Fibroblast of skin of right quadriceps (primary cell): ENCODE data around the gene RNF215.

Experiments used
- DNase-seq: peaks from one replicate; pipeline ENCODE4 v3.0.0-alpha.2; 2013

The RNF215 gene

DNA sequence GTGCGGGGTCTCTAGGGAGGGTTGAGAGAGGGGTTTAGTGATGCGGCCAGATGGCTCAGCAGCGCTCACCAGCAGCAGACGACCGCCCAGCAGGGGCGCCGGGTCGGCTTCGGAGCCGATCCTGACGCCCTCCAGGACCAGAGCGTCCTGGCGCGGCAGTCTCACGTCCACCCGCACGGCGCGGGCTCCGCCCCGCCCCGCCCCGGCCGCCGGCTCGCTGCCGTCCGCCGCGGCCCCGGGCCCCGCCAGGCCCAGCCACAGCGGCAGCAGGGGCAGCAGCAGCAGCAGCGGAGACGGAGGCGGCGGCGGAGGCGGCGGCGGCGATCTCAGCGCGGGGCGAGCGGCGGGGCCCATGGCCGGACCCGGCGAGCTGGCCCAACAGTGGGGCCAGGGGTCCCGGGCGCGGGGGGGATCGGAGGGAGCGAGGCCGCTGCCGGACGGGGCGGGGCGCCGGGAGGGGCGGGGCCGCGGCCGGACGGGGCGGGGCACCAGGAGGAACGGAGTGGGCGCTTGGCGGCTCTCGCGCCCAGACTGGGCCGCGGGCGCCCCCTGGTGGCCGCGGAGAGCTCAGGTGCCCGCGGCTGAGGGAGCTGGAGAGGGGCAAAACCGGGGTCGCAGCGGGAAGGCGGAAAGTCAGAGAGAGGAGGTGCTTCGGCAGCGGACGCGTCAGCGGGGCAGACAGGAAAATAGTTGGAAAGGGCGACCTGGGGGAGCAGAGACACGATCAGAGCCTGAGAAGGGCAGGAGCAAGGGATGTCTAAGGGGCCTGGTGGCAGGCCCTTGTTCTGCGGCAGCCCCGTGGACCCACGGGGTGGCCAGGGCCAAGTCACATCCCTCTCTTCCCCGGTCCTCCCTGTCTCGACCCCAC is at the start of gene RNF215:
TSS of gene RNF215 (minus strand) at position 452 of the 868 bp plus-strand sequence. CDS start at position 354, 98 bp downstream.
- DNase-seq, result peak; percentile 76

DNA sequence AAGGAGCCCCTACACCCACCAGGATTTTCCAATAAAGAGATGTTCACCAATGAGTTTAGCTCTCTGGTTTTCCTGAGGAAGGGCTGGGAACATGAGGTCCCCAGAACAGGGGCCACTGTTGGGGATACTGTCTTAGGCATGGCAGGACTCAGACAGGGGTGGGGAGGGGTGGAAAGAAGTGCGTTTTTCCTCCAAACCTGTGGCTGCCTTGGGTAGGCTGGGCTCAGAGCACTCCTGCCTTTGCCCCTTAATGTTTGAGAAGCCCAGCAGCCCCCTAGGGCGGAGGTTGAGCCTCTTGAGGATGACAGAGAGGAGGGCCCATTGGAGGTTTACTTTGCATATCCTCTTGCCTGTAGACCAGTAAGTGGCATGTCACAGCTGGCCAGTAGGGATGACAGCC is 49.0 kb upstream of the RNF215 start:
- DNase-seq, result no peak

- DNase-seq, result no peak
Observed at GRCh38 chr22:30435674-30436126, 48.5 kb upstream of the RNF215 start.

GRCh38 chr22:30434843-30435242 is 47.6 kb upstream of the RNF215 start:
- no peak for DNase-seq

GRCh38 chr22:30433773-30434172 is 46.6 kb upstream of the RNF215 start:
- DNase-seq, result no peak

GRCh38 chr22:30433227-30433626 is 46.0 kb upstream of the RNF215 start:
- DNase-seq, result no peak

DNA sequence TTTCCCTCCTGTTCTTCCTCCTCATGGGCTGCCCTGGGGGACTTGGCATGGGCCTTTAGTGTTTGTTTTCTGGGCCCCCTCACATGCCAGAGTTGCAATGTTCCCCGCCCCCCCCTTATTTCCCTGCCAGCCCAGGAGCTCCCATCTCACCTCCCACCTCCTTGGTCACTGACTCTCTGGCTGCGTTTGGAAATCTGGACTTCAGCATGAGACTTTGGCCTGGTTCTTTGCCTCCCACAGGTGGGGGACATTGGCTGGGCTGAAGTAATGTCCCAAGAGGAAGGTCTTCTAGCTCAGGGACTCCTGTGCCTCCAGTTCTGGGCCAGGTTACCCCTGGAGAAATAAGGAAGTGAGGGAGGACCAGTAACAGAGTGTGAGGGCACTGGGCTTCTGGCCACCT is 45.3 kb upstream of the RNF215 start:
- no peak for DNase-seq

DNA sequence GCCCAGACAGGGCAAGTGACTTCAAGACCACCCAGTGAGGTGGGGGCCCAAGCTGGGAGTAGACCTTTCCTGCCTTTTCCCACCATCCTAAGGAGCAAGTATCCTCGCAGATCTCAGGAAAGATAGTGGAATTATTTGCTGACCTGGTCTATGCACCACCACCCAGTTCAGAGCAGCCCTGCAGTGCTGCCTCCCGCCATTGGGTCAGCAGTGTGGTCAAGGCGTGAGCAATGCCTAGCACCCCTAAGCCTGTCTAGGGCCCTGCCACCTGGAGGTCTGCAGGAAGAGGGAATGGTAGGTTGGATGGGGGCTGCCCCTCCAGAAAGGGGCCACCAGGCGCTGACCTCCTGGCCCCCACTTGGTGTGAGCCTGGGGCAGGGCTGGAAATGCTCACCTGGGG is 44.9 kb upstream of the RNF215 start:
- DNase-seq, result no peak

DNA sequence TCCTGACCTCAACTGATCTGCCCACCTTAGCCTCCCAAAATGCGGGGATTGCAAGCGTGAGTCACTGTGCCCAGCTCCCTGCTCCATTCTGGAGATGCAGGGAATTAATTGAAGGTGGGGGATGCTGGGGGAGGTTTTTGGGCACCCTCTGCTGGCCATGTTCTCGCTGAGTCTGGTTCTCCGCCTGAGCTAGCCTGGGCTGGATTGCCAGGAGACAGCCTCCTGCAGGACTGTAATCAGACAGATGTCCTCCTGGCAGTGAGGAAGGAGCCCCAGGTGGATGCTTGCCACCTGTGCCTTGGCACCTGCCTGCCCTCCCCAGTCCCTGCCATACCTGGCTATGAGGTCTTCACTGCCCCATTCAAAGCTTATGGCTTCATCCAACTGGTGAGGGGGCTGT is 43.7 kb upstream of the RNF215 start:
- DNase-seq, result no peak

GRCh38 chr22:30429887-30430286 is 42.7 kb upstream of the RNF215 start:
- DNase-seq, result no peak

- no peak for DNase-seq
Observed at GRCh38 chr22:30427871-30428270, 40.7 kb upstream of the RNF215 start.

GRCh38 chr22:30426388-30427353 is 39.5 kb upstream of the RNF215 start:
- peak; percentile 64 for DNase-seq

- DNase-seq, result peak; percentile 70
Observed at GRCh38 chr22:30425616-30426387, 38.6 kb upstream of the RNF215 start, which contains the start of gene MTFP1. Gene MTFP1 (plus strand): TSS chr22:30425768. CDS start chr22:30425880, 112 bp downstream.

DNA sequence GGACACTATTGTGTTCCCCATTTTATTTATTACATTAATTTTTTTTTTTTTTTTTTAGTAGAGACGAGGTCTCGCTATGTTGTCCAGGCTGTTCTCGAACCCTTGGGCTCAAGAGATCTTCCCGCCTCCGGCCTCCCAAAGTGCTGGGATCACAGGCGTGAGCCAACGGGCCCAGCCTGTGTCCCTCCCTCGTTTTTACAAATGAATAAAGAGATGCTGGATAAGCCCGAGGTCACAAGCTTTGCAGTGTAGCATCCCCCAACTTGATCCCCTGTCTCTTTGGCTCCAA is 38.1 kb upstream of the RNF215 start:
- no peak for DNase-seq

DNA sequence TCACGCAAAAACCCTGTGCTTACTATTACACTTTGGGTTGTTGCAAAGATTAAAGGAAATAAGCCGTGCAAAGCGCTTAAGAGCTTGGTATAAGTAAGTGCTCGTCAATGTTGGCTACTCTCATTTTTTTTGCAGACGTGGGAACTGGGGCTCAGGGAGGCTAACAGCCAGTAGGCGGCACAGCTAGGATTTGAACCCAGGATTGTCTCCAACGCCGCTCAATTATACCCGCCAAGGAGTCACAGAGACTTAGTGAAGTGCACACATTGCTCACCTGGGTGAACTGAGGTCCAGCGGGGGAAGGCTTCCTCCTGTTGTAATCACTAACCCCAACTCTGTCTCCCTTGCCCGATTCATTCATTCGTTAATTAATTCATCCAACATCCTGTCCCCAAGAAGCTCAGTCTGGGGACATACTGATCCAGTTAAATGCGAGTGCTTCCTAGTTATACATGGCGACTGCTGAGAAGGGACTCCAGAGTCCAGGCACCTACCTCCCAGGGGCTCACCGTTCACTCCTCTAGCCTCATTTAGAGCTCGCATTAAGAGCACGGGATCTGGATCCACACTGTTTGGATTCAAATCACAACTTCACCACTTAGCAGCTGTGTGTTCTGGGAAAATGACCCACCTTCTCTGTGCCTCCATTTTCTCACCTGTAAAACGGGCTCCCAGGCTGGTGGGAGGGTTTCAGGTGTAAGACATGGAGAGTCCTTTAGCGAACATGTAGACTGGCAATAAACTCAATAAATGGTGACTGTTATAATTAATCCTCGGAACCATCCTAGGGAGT is 37.5 kb upstream of the RNF215 start:
- DNase-seq, result peak; percentile 42

- peak; percentile 100 for DNase-seq
Observed at GRCh38 chr22:30423959-30424533, 36.8 kb upstream of the RNF215 start.

GRCh38 chr22:30423301-30423958 is 36.2 kb upstream of the RNF215 start:
- DNase-seq, result no peak

DNA sequence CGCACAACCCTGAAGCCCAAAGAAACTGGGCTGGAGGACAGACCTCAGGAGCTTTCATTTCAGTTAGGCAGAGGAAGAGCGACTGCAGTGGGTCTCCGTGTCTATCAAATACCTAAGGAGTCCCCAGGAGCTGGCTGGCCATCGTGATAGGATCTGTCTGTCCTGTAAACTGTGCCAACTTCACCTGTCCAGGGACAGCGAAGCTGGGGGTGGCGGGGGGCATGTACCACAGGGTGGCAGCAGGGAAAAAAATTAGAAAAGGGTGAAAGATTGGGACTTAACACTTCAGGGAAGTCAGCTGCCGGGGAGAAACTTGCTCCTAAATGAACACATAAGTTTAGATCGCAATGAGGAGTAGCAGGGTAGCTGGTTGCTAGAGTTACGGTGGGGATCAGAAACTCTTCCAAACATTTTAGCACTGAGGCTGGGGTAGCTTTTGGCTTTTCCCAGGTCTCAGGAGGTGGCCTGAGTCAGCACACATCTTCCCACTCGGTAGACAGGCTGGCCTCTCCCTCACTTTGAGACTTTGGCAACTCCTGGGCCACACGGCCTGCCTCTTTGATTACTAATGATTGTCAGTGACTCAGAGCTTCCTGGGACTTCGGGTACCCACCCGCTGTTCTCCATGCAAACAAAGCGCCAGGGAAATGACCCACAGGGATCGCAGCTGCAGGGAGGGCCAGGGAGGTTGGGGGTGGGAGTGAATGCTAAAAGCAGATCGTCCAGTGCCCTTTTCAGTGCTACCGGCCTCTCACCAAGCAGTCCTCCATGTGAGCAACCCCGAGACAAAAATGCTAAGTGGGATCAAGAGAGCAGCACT is 35.5 kb upstream of the RNF215 start:
- DNase-seq, result peak; percentile 93

DNA sequence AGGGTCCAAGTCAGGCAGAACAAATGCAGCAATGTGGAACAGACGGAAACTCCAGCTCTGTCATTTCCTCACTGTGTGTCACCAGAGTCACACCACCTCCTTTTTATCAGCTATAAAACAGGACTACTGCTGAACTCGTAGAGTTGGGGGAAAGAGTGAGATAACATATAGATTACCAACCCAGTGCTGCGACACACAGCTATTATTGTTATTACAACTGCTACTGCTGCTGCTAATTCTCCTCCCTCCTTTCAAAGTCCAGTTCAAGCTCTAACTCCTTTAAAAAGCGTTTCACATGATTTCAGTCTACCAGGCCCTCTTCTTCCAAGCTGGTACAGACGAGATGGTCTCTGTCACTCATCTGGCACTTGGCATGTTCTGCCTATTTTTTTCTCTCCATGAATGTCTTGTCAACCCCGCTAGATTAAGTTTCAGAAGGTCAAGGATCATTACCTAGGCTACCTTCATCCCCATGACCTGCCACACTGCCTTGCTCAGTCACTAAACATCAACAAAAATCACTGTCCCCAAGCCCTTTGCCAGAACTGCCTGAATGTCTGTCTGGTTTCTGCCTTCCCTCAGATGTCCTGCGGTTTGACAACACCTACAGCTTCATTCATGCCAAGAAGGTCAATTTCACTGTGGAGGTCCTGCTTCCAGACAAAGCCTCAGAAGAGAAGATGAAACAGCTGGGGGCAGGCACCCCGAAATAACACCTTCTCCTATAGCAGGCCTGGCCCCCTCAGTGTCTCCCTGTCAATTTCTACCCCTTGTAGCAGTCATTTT is 34.7 kb upstream of the RNF215 start:
- no peak for DNase-seq
